ENCODE results near the gene FAM185A. TPM values are rescaled to one million over a fixed set of nuclear protein-coding genes. Genes with fewer than 3 reads are reported as not detected.
A peak's percentile ranks its signal among the peaks of the same experiment; 100 is the strongest.
"Not testable (repeated sequence)": the region's sequence is repeated elsewhere in the genome, so short reads cannot be mapped to it uniquely, and the experiment has no call there.

The FAM185A gene
- total and polyA plus RNA-seq, 2 of the 8 experiments (the other 6 are each of a cell fraction or from before 2014, with no cell fraction given) = 5.2 to 6.6 TPM

GRCh38 chr7:102758227-102758626, 9.4 kb downstream of the FAM185A start:
- not testable (repeated sequence) for H4K20me1 ChIP-seq (replicated peaks in 1 of 2; ENCODE audit: control insufficient read depth in 1 of 2, insufficient read depth in 2 of 2, low read length in 2 of 2); H3K14ac ChIP-seq (ENCODE audit: insufficient read length); H3K18ac ChIP-seq (ENCODE audit: extremely low read depth, low read length); H3K36me3 ChIP-seq (ENCODE audit: control insufficient read depth in 2 of 4, insufficient read depth in 4 of 4, low read length in 3 of 4); H2BK20ac ChIP-seq (ENCODE audit: low read length); H2BK15ac ChIP-seq (ENCODE audit: low read length); H3K23me2 ChIP-seq (ENCODE audit: low read depth, low read length); H3K9ac ChIP-seq (replicated peaks in 1 of 4; ENCODE audit: extremely low read depth in 1 of 4, low read depth in 3 of 4, low read length in 3 of 4); H4K5ac ChIP-seq (ENCODE audit: insufficient read length, low read depth, low read length); H2AK5ac ChIP-seq (ENCODE audit: low read depth, low read length); H3K23ac ChIP-seq (ENCODE audit: insufficient read length); H3K27me3 ChIP-seq (replicated peaks in 1 of 4; ENCODE audit: control insufficient read depth in 3 of 4, extremely low read depth in 1 of 4, insufficient read depth in 3 of 4, low read length in 3 of 4); H3K4me1 ChIP-seq (replicated peaks in 1 of 4; ENCODE audit: control insufficient read depth in 3 of 4, insufficient read depth in 4 of 4, low read length in 3 of 4); H3K79me1 ChIP-seq (ENCODE audit: low read depth, low read length); H3K56ac ChIP-seq (replicated peaks; ENCODE audit: insufficient read length, low read depth, low read length); H4K91ac ChIP-seq (replicated peaks; ENCODE audit: insufficient read length, low read length); H3K4ac ChIP-seq (replicated peaks; ENCODE audit: insufficient read length, low read depth, low read length); H2AFZ ChIP-seq (ENCODE audit: low read length); H3K4me3 ChIP-seq (ENCODE audit: extremely low read depth in 1 of 4, insufficient read depth in 2 of 4, low read depth in 3 of 4, low read length in 4 of 4); H3K4me2 ChIP-seq (ENCODE audit: insufficient read depth in 1 of 2, low read depth in 2 of 2, low read length in 2 of 2); H3K79me2 ChIP-seq (ENCODE audit: control insufficient read depth in 1 of 2, insufficient read depth in 2 of 2, low read length in 2 of 2); H3K9me3 ChIP-seq (ENCODE audit: insufficient read depth in 2 of 2, low read depth in 1 of 2, low read length in 1 of 2); DNase-seq (ENCODE audit: low read depth in 1 of 2, low spot score in 2 of 2); H2BK12ac ChIP-seq (ENCODE audit: low read depth, low read length); H2BK120ac ChIP-seq (replicated peaks; ENCODE audit: low read depth, low read length); H3K27ac ChIP-seq (ENCODE audit: low read depth, low read length); H2BK5ac ChIP-seq (ENCODE audit: low read depth, low read length); H4K8ac ChIP-seq (ENCODE audit: extremely low read depth, insufficient read depth, low read length)
- POLR2A ChIA-PET (ENCODE audit: partially characterized antibody) = interaction anchor here (1.3 kb wide), 1 partner anchor 317 kb away, joined by 3 read pairs; the partner anchor contains the start of genes ARMC10 and FBXL13
- FAIRE-seq = peak; percentile 32
- TF ChIP-seq RAD21 (IDR thresholded peaks at IDR 0.05 in 1 of 2, conservative IDR thresholded peaks at IDR 0.05 in 1 of 2; ENCODE audit: low read depth in 2 of 2, low read length in 2 of 2) = peak in 1 of 2 experiments; percentile 24; a peak in 1 of 4 replicates
- CTCF ChIA-PET (ENCODE audit: partially characterized antibody) = interaction anchor here (0.6 to 0.7 kb wide), 2 partner anchors 304 to 534 kb away, joined by 3 to 5 read pairs; no protein-coding TSS in a partner anchor
- 21% methylated on average over 1 of the region's 1 CpG; no CpG with 5 or more reads in 1 of the 2 experiments for WGBS, 2 experiments (ENCODE audit: extremely low coverage in 1 of 2, insufficient coverage in 1 of 2, insufficient read length in 1 of 2, insufficient replicate concordance in 2 of 2, low coverage in 1 of 2, low lambda C conversion rate in 2 of 2, missing lambda C conversion rate in 1 of 2)

- POLR2A ChIA-PET (ENCODE audit: partially characterized antibody); H3K56ac ChIP-seq (replicated peaks; ENCODE audit: insufficient read length, low read depth, low read length); H3K36me3 ChIP-seq (ENCODE audit: control insufficient read depth in 2 of 4, insufficient read depth in 4 of 4, low read length in 3 of 4); H3K23me2 ChIP-seq (ENCODE audit: low read depth, low read length); H3K4ac ChIP-seq (replicated peaks; ENCODE audit: insufficient read length, low read depth, low read length); H3K27me3 ChIP-seq (replicated peaks in 1 of 4; ENCODE audit: control insufficient read depth in 3 of 4, extremely low read depth in 1 of 4, insufficient read depth in 3 of 4, low read length in 3 of 4); H3K4me2 ChIP-seq (ENCODE audit: insufficient read depth in 1 of 2, low read depth in 2 of 2, low read length in 2 of 2); H3K9ac ChIP-seq (replicated peaks in 1 of 4; ENCODE audit: extremely low read depth in 1 of 4, low read depth in 3 of 4, low read length in 3 of 4); H3K14ac ChIP-seq (ENCODE audit: insufficient read length); H2AK5ac ChIP-seq (ENCODE audit: low read depth, low read length); H2AFZ ChIP-seq (ENCODE audit: low read length); H3K23ac ChIP-seq (ENCODE audit: insufficient read length); H4K91ac ChIP-seq (replicated peaks; ENCODE audit: insufficient read length, low read length); H2BK5ac ChIP-seq (ENCODE audit: low read depth, low read length); H3K18ac ChIP-seq (ENCODE audit: extremely low read depth, low read length); H3K79me2 ChIP-seq (ENCODE audit: control insufficient read depth in 1 of 2, insufficient read depth in 2 of 2, low read length in 2 of 2); H3K79me1 ChIP-seq (ENCODE audit: low read depth, low read length); H4K8ac ChIP-seq (ENCODE audit: extremely low read depth, insufficient read depth, low read length); H3K27ac ChIP-seq (ENCODE audit: low read depth, low read length); H2BK12ac ChIP-seq (ENCODE audit: low read depth, low read length); H2BK120ac ChIP-seq (replicated peaks; ENCODE audit: low read depth, low read length); H4K5ac ChIP-seq (ENCODE audit: insufficient read length, low read depth, low read length); H4K20me1 ChIP-seq (replicated peaks in 1 of 2; ENCODE audit: control insufficient read depth in 1 of 2, insufficient read depth in 2 of 2, low read length in 2 of 2); FAIRE-seq; H2BK20ac ChIP-seq (ENCODE audit: low read length); H3K9me3 ChIP-seq (ENCODE audit: insufficient read depth in 2 of 2, low read depth in 1 of 2, low read length in 1 of 2); H3K4me3 ChIP-seq (ENCODE audit: extremely low read depth in 1 of 4, insufficient read depth in 2 of 4, low read depth in 3 of 4, low read length in 4 of 4); H2BK15ac ChIP-seq (ENCODE audit: low read length); DNase-seq (ENCODE audit: low read depth in 1 of 2, low spot score in 2 of 2); H3K4me1 ChIP-seq (replicated peaks in 1 of 4; ENCODE audit: control insufficient read depth in 3 of 4, insufficient read depth in 4 of 4, low read length in 3 of 4): not testable (repeated sequence)
- CTCF ChIA-PET (ENCODE audit: partially characterized antibody) = interaction anchor here (0.6 to 1.4 kb wide), 2 partner anchors 87 to 302 kb away, joined by 4 to 5 read pairs; no protein-coding TSS in a partner anchor
- 95% methylated on average over 1 of the region's 1 CpG; no CpG with 5 or more reads in 1 of the 2 experiments for WGBS, 2 experiments (ENCODE audit: extremely low coverage in 1 of 2, insufficient coverage in 1 of 2, insufficient read length in 1 of 2, insufficient replicate concordance in 2 of 2, low coverage in 1 of 2, low lambda C conversion rate in 2 of 2, missing lambda C conversion rate in 1 of 2)
Observed at GRCh38 chr7:102759934-102760333, 11.1 kb downstream of the FAM185A start.

Measured in H1 (cell line).